ENCODE data around the gene TBX2.

Gene TBX2

GRCh38 chr17:61403801-61404662 is 4.4 kb downstream of the TBX2 start:
- DNase-seq = no peak

- DNase-seq = no peak
Measured at GRCh38 chr17:61404663-61404912, 4.9 kb downstream of the TBX2 start.

GRCh38 chr17:61404913-61405685 is 5.5 kb downstream of the TBX2 start:
- no peak for DNase-seq

GRCh38 chr17:61405686-61406536 is 6.3 kb downstream of the TBX2 start:
- no peak for DNase-seq

- DNase-seq = no peak
Measured at GRCh38 chr17:61406537-61406845, 6.8 kb downstream of the TBX2 start.

GRCh38 chr17:61406971-61407911 is 7.6 kb downstream of the TBX2 start:
- DNase-seq = no peak

- no peak for DNase-seq
Measured at GRCh38 chr17:61408151-61409041, 8.8 kb downstream of the TBX2 start.

GRCh38 chr17:61409301-61410112 is 9.9 kb downstream of the TBX2 start:
- DNase-seq = no peak

GRCh38 chr17:61410141-61411010 is 10.7 kb downstream of the TBX2 start:
- peak; percentile 85 for DNase-seq

- no peak for DNase-seq
Measured at GRCh38 chr17:61411011-61411260, 11.3 kb downstream of the TBX2 start.

- no peak for DNase-seq
Measured at GRCh38 chr17:61411261-61412142, 11.9 kb downstream of the TBX2 start.

- DNase-seq = peak; percentile 71
Measured at GRCh38 chr17:61412143-61412859, 12.7 kb downstream of the TBX2 start.

GRCh38 chr17:61412860-61413660 is 13.4 kb downstream of the TBX2 start:
- DNase-seq = no peak

- DNase-seq = no peak
Measured at GRCh38 chr17:61413661-61414126, 14.1 kb downstream of the TBX2 start.

GRCh38 chr17:61414141-61414935 is 14.7 kb downstream of the TBX2 start:
- DNase-seq = no peak

GRCh38 chr17:61414936-61415251 is 15.3 kb downstream of the TBX2 start:
- no peak for DNase-seq

All from NCI-H510A (cell line).